ENCODE results near the gene FADS2.

GRCh38 chr11:61882879-61883278 lies 54.8 kb downstream of the FADS2 start:
- TF ChIP-seq CTCF (IDR thresholded peaks at IDR 0.05), result no peak
- no peak for TF ChIP-seq POLR2A (IDR thresholded peaks at IDR 0.05)
